ENCODE results near the gene VAT1.
A peak's percentile ranks its signal among the peaks of the same experiment; 100 is the strongest.
"Not testable (repeated sequence)": the region's sequence is repeated elsewhere in the genome, so short reads cannot be mapped to it uniquely, and the experiment has no call there.

The VAT1 gene

DNA sequence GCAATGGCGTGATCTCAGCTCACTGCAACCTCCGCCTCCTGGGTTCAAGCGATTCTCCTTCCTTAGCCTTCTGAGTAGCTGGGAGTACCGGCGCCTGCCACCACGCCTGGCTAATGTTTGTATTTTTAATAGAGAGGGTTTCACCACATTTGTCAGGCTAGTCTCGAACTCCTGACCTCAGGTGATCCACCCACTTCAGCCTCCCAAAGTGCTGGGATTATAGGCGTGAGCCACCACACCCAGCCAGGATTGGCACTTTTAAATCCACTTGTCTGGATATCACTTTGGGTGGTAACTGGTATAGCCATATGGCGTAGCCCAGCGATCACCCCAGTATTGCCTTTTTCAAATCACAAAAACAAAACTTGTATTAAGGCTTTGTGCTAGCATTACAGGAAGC lies 28.3 kb downstream of the VAT1 start:
- not testable (repeated sequence) for DNase-seq; H3K27ac ChIP-seq (ENCODE audit: low read length, poor library complexity, severe bottlenecking); H2BK12ac ChIP-seq (ENCODE audit: low read length in 2 of 2); H3K4me2 ChIP-seq (ENCODE audit: low read length, poor library complexity, severe bottlenecking); H3K9me3 ChIP-seq (ENCODE audit: control insufficient read depth, low read length); H4K8ac ChIP-seq (ENCODE audit: low read length); H2BK120ac ChIP-seq (ENCODE audit: low read depth, low read length); H3K27me3 ChIP-seq (ENCODE audit: control insufficient read depth in 1 of 2, insufficient read depth in 1 of 2, low read length in 2 of 2); H3K4me3 ChIP-seq (ENCODE audit: insufficient read depth in 1 of 2, low read depth in 1 of 2, low read length in 2 of 2); H2AK5ac ChIP-seq (ENCODE audit: low read length, severe bottlenecking); H3K79me1 ChIP-seq (replicated peaks; ENCODE audit: low read length, poor library complexity, severe bottlenecking); H3K23ac ChIP-seq (ENCODE audit: low read length in 2 of 2); H2BK5ac ChIP-seq (ENCODE audit: low read depth, low read length, poor library complexity, severe bottlenecking); H3K4me1 ChIP-seq (ENCODE audit: control insufficient read depth, insufficient read depth, low read depth, low read length); H2AFZ ChIP-seq (ENCODE audit: low read depth, low read length); H3K9ac ChIP-seq (ENCODE audit: low read length); H2BK15ac ChIP-seq (ENCODE audit: low read depth, poor library complexity, severe bottlenecking); H3K18ac ChIP-seq (ENCODE audit: low read depth in 1 of 2, low read length in 2 of 2); H3K14ac ChIP-seq (ENCODE audit: low read length in 2 of 2); H4K91ac ChIP-seq (ENCODE audit: low read length); H3K4ac ChIP-seq (ENCODE audit: low read depth in 1 of 2, low read length in 2 of 2)
- 96% methylated on average over 5 of the region's 10 CpGs for WGBS
- H3K36me3 ChIP-seq (ENCODE audit: control insufficient read depth in 1 of 2, insufficient read depth in 2 of 2, low read depth in 1 of 2, low read length in 2 of 2), result peaks cover 35 to 53% of the 10 kb centered on the region in 2 experiments

DNA sequence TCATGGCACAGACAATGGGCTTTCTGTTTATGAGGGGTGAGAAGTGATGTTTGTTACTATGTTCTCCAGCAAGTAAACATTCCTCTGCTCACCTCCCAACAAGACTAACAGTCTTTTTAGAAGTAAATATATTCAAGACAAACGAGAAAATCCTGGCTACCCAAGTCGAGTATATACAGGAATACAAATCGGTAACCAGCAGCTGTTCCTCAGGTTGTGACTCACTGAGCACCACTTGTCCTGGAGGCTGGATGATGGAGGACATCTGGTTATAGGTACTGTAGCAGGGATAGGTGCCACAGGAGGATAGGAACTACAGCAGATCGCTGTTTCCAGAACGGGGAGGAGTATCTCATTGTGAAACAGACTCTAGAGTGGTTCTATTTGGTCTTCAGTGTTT lies 29.3 kb downstream of the VAT1 start:
- Histone ChIP-seq H3K23ac (ENCODE audit: low read length in 2 of 2) (no peak overlapping the region), H3K4me3 (ENCODE audit: insufficient read depth in 1 of 2, low read depth in 1 of 2, low read length in 2 of 2) (no peak overlapping the region), H2AK5ac (ENCODE audit: low read length, severe bottlenecking) (no peak overlapping the region), H3K9me3 (ENCODE audit: control insufficient read depth, low read length) (no peaks in the 10 kb centered on the region), H2AFZ (ENCODE audit: low read depth, low read length) (no peak overlapping the region), H3K27me3 (ENCODE audit: control insufficient read depth in 1 of 2, insufficient read depth in 1 of 2, low read length in 2 of 2) (no peaks in the 10 kb centered on the region), H3K9ac (ENCODE audit: low read length) (no peak overlapping the region), H3K36me3 (ENCODE audit: control insufficient read depth in 1 of 2, insufficient read depth in 2 of 2, low read depth in 1 of 2, low read length in 2 of 2) (peaks cover 39 to 63% of the 10 kb centered on the region in 2 experiments), H4K91ac (ENCODE audit: low read length) (no peak overlapping the region), H2BK12ac (ENCODE audit: low read length in 2 of 2) (no peak overlapping the region), H2BK5ac (ENCODE audit: low read depth, low read length, poor library complexity, severe bottlenecking) (no peak overlapping the region), H3K4me2 (ENCODE audit: low read length, poor library complexity, severe bottlenecking) (no peak overlapping the region), H3K4ac (ENCODE audit: low read depth in 1 of 2, low read length in 2 of 2) (no peak overlapping the region), H4K8ac (ENCODE audit: low read length) (no peak overlapping the region), H3K18ac (ENCODE audit: low read depth in 1 of 2, low read length in 2 of 2) (no peak overlapping the region), H3K79me1 (replicated peaks; ENCODE audit: low read length, poor library complexity, severe bottlenecking) (peaks cover 7% of the 10 kb centered on the region), H3K27ac (ENCODE audit: low read length, poor library complexity, severe bottlenecking) (no peak overlapping the region), H2BK120ac (ENCODE audit: low read depth, low read length) (no peak overlapping the region), H2BK15ac (ENCODE audit: low read depth, poor library complexity, severe bottlenecking) (no peak overlapping the region), H3K14ac (ENCODE audit: low read length in 2 of 2) (no peak overlapping the region), H3K4me1 (ENCODE audit: control insufficient read depth, insufficient read depth, low read depth, low read length) (peaks cover 3% of the 10 kb centered on the region)
- peak; percentile 50 for DNase-seq
- 80% methylated on average over 5 of the region's 5 CpGs for WGBS

DNA sequence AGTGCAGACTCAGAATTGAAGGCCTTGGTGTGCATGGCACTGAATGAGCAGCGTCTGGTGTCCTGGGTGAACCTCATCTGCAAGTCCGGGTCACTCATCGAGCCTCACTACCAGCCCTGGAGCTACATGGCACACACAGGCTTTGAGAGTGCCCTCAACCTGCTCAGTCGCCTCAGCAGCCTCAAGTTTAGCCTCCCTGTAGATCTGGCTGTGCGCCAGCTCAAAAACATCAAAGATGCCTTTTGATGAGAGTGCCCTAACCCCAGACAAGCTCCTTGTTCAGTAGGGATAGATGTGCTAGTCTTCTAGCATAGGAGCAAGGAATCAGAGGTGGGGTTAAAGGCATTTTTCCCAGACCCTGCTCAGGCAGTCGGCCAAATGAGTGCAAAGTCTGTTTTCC lies 30.7 kb downstream of the VAT1 start:
- H3K18ac ChIP-seq (ENCODE audit: low read depth in 1 of 2, low read length in 2 of 2), result no peak overlapping the region
- no peak overlapping the region for H3K4me2 ChIP-seq (ENCODE audit: low read length, poor library complexity, severe bottlenecking)
- peaks cover 2% of the 10 kb centered on the region for H3K4me1 ChIP-seq (ENCODE audit: control insufficient read depth, insufficient read depth, low read depth, low read length)
- no peak overlapping the region for H4K8ac ChIP-seq (ENCODE audit: low read length)
- no peak overlapping the region for H3K4ac ChIP-seq (ENCODE audit: low read depth in 1 of 2, low read length in 2 of 2)
- no peak overlapping the region for H3K9ac ChIP-seq (ENCODE audit: low read length)
- no peak overlapping the region for H2BK5ac ChIP-seq (ENCODE audit: low read depth, low read length, poor library complexity, severe bottlenecking)
- no peaks in the 10 kb centered on the region for H3K9me3 ChIP-seq (ENCODE audit: control insufficient read depth, low read length)
- peaks cover 14% of the 10 kb centered on the region for H3K79me1 ChIP-seq (replicated peaks; ENCODE audit: low read length, poor library complexity, severe bottlenecking)
- H3K14ac ChIP-seq (ENCODE audit: low read length in 2 of 2), result no peak overlapping the region
- 99% methylated on average over 6 of the region's 6 CpGs for WGBS
- no peak overlapping the region for H2AFZ ChIP-seq (ENCODE audit: low read depth, low read length)
- no peak for DNase-seq
- no peak overlapping the region for H2BK15ac ChIP-seq (ENCODE audit: low read depth, poor library complexity, severe bottlenecking)
- H3K27me3 ChIP-seq (ENCODE audit: control insufficient read depth in 1 of 2, insufficient read depth in 1 of 2, low read length in 2 of 2), result no peaks in the 10 kb centered on the region
- no peak overlapping the region for H3K4me3 ChIP-seq (ENCODE audit: insufficient read depth in 1 of 2, low read depth in 1 of 2, low read length in 2 of 2)
- no peak overlapping the region for H2BK12ac ChIP-seq (ENCODE audit: low read length in 2 of 2)
- peaks cover 46 to 74% of the 10 kb centered on the region in 2 experiments for H3K36me3 ChIP-seq (ENCODE audit: control insufficient read depth in 1 of 2, insufficient read depth in 2 of 2, low read depth in 1 of 2, low read length in 2 of 2)
- H2BK120ac ChIP-seq (ENCODE audit: low read depth, low read length), result no peak overlapping the region
- H2AK5ac ChIP-seq (ENCODE audit: low read length, severe bottlenecking), result no peak overlapping the region
- H3K23ac ChIP-seq (ENCODE audit: low read length in 2 of 2), result no peak overlapping the region
- no peak overlapping the region for H4K91ac ChIP-seq (ENCODE audit: low read length)
- no peak overlapping the region for H3K27ac ChIP-seq (ENCODE audit: low read length, poor library complexity, severe bottlenecking)

DNA sequence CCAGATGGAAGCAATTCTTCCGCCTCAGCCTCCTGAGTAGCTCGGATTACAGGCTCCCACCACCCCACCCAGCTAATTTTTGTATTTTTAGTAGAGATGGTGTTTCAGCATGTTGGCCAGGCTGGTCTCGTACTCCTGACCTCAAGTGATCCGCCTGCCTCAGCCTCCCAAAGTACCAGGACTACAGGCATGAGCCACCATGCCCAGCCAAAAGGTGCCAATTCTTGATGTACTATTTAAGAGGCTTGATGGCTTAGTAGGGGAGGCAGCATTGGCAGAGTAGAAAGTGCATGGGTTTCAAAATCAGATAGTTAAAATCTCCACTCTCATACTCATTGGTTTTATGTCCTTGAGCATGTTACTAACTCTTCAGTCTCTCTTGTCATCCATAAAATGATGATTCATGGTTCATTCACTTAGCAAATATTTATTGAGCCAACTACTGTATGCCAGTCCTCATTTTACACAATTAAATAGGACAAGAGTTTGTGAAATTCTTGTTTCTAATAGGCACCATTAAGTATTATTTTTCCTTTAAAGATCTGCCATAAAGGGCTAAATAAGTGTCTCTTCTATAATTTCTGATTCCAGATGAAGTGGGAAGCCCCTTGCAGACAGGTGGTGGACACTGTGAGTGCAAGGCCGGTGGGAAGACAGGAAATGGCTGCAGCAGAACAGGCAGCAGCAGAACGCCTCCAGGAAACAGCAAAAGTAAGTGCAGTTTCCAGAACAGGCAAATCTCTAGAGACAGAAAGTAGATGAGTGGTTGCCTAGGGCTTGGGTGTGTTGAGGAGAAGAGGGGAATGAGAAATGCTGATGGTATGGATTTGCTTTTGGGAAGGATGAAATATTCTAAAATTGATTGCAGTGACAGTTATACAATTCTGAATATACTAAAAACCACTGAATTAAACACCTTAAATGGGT lies 32.2 kb downstream of the VAT1 start:
- Histone ChIP-seq H3K79me1 (replicated peaks; ENCODE audit: low read length, poor library complexity, severe bottlenecking) (peaks cover 18% of the 10 kb centered on the region), H3K4me3 (ENCODE audit: insufficient read depth in 1 of 2, low read depth in 1 of 2, low read length in 2 of 2) (peak overlapping the region in 1 of 2 experiments; percentile 21), H3K9ac (ENCODE audit: low read length) (peak overlapping the region; percentile 44), H2BK15ac (ENCODE audit: low read depth, poor library complexity, severe bottlenecking) (no peak overlapping the region), H3K4me2 (ENCODE audit: low read length, poor library complexity, severe bottlenecking) (no peak overlapping the region), H3K23ac (ENCODE audit: low read length in 2 of 2) (no peak overlapping the region), H3K4me1 (ENCODE audit: control insufficient read depth, insufficient read depth, low read depth, low read length) (peaks cover 2% of the 10 kb centered on the region), H2BK120ac (ENCODE audit: low read depth, low read length) (no peak overlapping the region), H3K27me3 (ENCODE audit: control insufficient read depth in 1 of 2, insufficient read depth in 1 of 2, low read length in 2 of 2) (no peaks in the 10 kb centered on the region), H3K4ac (ENCODE audit: low read depth in 1 of 2, low read length in 2 of 2) (no peak overlapping the region), H2AFZ (ENCODE audit: low read depth, low read length) (no peak overlapping the region), H3K27ac (ENCODE audit: low read length, poor library complexity, severe bottlenecking) (peak overlapping the region; percentile 51), H3K36me3 (ENCODE audit: control insufficient read depth in 1 of 2, insufficient read depth in 2 of 2, low read depth in 1 of 2, low read length in 2 of 2) (peaks cover 49 to 73% of the 10 kb centered on the region in 2 experiments), H2BK5ac (ENCODE audit: low read depth, low read length, poor library complexity, severe bottlenecking) (no peak overlapping the region), H4K8ac (ENCODE audit: low read length) (no peak overlapping the region), H2AK5ac (ENCODE audit: low read length, severe bottlenecking) (no peak overlapping the region), H2BK12ac (ENCODE audit: low read length in 2 of 2) (no peak overlapping the region), H3K14ac (ENCODE audit: low read length in 2 of 2) (no peak overlapping the region), H3K9me3 (ENCODE audit: control insufficient read depth, low read length) (no peaks in the 10 kb centered on the region), H4K91ac (ENCODE audit: low read length) (no peak overlapping the region), H3K18ac (ENCODE audit: low read depth in 1 of 2, low read length in 2 of 2) (no peak overlapping the region)
- no peak for DNase-seq
- 73% methylated on average over 4 of the region's 6 CpGs for WGBS
